PC-3 (cell line): ENCODE measurements around the gene TRIP11.

Experiments used
- CTCF ChIP-seq: fragments of 300-600 bp; sonication (generic); conservative IDR thresholded peaks from 2 replicates; pipeline ENCODE4 v1.5.1; 2017; ENCODE audit warnings: antibody characterized with exemption, low read depth, mild to moderate bottlenecking, low read length
- EZH2 ChIP-seq: fragments of 300-600 bp; sonication (generic); IDR thresholded peaks from one replicate; pipeline ENCODE4 v1.6.1; 2017; ENCODE audit warnings: antibody characterized with exemption, mild to moderate bottlenecking, low read length; ENCODE audit not compliant: unreplicated experiment
- EZH2phosphoT487 ChIP-seq: fragments of 300-600 bp; sonication (generic); IDR thresholded peaks from 2 replicates; pipeline ENCODE4 v1.6.1; 2018; ENCODE audit warnings: mild to moderate bottlenecking, antibody characterized with exemption, low read length, borderline replicate concordance

GRCh38 chr14:91918186-91918883 is 121.5 kb downstream of the TRIP11 start:
- TF ChIP-seq CTCF (no peak), EZH2phosphoT487 (no peak), EZH2 (no peak)
